CD4-positive, alpha-beta T cell (primary cell): ENCODE measurements around the gene GNG4. TPM values are rescaled to one million over a fixed set of nuclear protein-coding genes. Genes with fewer than 3 reads are reported as not detected.

Experiments
- ATAC-seq: fragments of 200-7000 bp; cut with Tn5 transposase; one replicate; pipeline ENCODE4 v1.10.0; 2022; ENCODE audit warnings: mild to moderate bottlenecking; ENCODE audit not compliant: poor library complexity
- CTCF ChIA-PET: fragments of 350-600 bp; sonication (Branson Sonifier 250); formaldehyde crosslinking; loops from one replicate; lab custom pipeline; 2021; ENCODE audit warnings: antibody characterized with exemption, inconsistent platforms; lab: Charles Lee
- POLR2A ChIA-PET: fragments of 350-600 bp; sonication (Branson Sonifier 250); formaldehyde crosslinking; loops from one replicate; lab custom pipeline; 2021; ENCODE audit warnings: antibody characterized with exemption, inconsistent platforms; lab: Charles Lee
- DNase-seq, 14 experiments: peaks; one replicate each; pipeline ENCODE4 v3.0.0-alpha.2; 2013 to 2020; ENCODE audit warnings: mixed read lengths in 2 of 14
- H3K27ac ChIP-seq, 2 donors: one replicate each; pipeline versions ENCODE4 v1.5.1 to v1.7.0; 2013; ENCODE audit warnings: low read length in 2 of 2, low read depth in 1 of 2, mild to moderate bottlenecking in 1 of 2
- H3K27me3 ChIP-seq, 2 experiments: 1 replicate in 1 of 2; 2 replicates in 1 of 2; pipeline versions ENCODE4 v1.6.1 to v1.7.0; 2013; ENCODE audit warnings: low read length in 2 of 2, control low read depth in 1 of 2, mild to moderate bottlenecking in 1 of 2, moderate library complexity in 1 of 2; ENCODE audit not compliant: insufficient read depth in 2 of 2, control insufficient read depth in 1 of 2
- H3K36me3 ChIP-seq: one replicate; pipeline ENCODE4 v1.6.1; 2013; ENCODE audit warnings: low read length, control low read depth; ENCODE audit not compliant: insufficient read depth
- H3K4me1 ChIP-seq: one replicate; pipeline ENCODE4 v1.6.1; 2013; ENCODE audit warnings: low read length, control low read depth; ENCODE audit not compliant: insufficient read depth
- H3K4me3 ChIP-seq: one replicate; pipeline ENCODE4 v1.5.1; 2013; ENCODE audit warnings: mild to moderate bottlenecking, low read length, moderate library complexity
- H3K9me3 ChIP-seq, 2 experiments: 1 replicate in 1 of 2; 2 replicates in 1 of 2; pipeline versions ENCODE4 v1.6.1 to v1.7.0; 2013; ENCODE audit warnings: low read length in 2 of 2, mild to moderate bottlenecking in 2 of 2, control low read depth in 1 of 2, moderate library complexity in 1 of 2; ENCODE audit not compliant: control insufficient read depth in 1 of 2, insufficient read depth in 1 of 2
- H3K27ac Mint-ChIP-seq: one replicate; pipeline ENCODE4 v1.8.0; 2020; ENCODE audit warnings: mixed read lengths
- H3K27me3 Mint-ChIP-seq: one replicate; pipeline ENCODE4 v1.8.0; 2021; ENCODE audit warnings: mixed read lengths
- H3K36me3 Mint-ChIP-seq: one replicate; pipeline ENCODE4 v1.8.0; 2021; ENCODE audit warnings: low read depth, mixed read lengths
- H3K4me1 Mint-ChIP-seq: one replicate; pipeline ENCODE4 v1.8.0; 2021; ENCODE audit warnings: low read depth, mixed read lengths
- H3K4me3 Mint-ChIP-seq: one replicate; pipeline ENCODE4 v1.8.0; 2020; ENCODE audit warnings: mild to moderate bottlenecking, mixed read lengths
- H3K9me3 Mint-ChIP-seq: one replicate; pipeline ENCODE4 v1.8.0; 2020; ENCODE audit warnings: mixed read lengths
- CTCF ChIP-seq: fragments of 200-600 bp; IDR thresholded peaks from one replicate; pipeline ENCODE4 v1.8.0; 2022; ENCODE audit warnings: antibody characterized with exemption, mild to moderate bottlenecking
- intact Hi-C, 2 experiments: fragments of 100-400 bp; cut with DNase I in 1 of 2; cut with micrococcal nuclease in 1 of 2; formaldehyde crosslinking; loops; one replicate each; pipeline versions ENCODE4 v1.15.1 to v1.9.0; 2023 to 2025; cut with DNase I, micrococcal nuclease
- total RNA-seq, 174 experiments: library from RNA in 2 of 174; stranded (reverse) in 2 of 174; gene quantifications; one replicate each; pipeline ENCODE4 v1.2.3 and lab custom pipeline; 2021 to 2026

GNG4 gene
- total RNA-seq, 2 experiments from 2014 or later = not detected

GRCh38 chr1:235617808-235618207 is 31.8 kb downstream of the GNG4 start:
- H3K27me3 Mint-ChIP-seq = no peaks in the 10 kb centered on the region
- intact Hi-C loops = no loop called here
- Histone ChIP-seq H3K4me1 (no peaks in the 10 kb centered on the region), H3K36me3 (no peaks in the 10 kb centered on the region), H3K4me3 (no peak overlapping the region), H3K27ac (no peak overlapping the region), H3K27me3 (no peaks in the 10 kb centered on the region), H3K9me3 (no peaks in the 10 kb centered on the region)
- DNase-seq = no peak
- H3K36me3 Mint-ChIP-seq = no peaks in the 10 kb centered on the region
- H3K4me3 Mint-ChIP-seq = no peak overlapping the region
- ATAC-seq = no peak
- H3K9me3 Mint-ChIP-seq = no peaks in the 10 kb centered on the region
- ChIA-PET CTCF (no interaction called here), POLR2A (no interaction called here)
- H3K27ac Mint-ChIP-seq = no peak overlapping the region
- no peak for TF ChIP-seq CTCF
- no peaks in the 10 kb centered on the region for H3K4me1 Mint-ChIP-seq

GRCh38 chr1:235617140-235617539 is 32.4 kb downstream of the GNG4 start:
- intact Hi-C loops = no loop called here

GRCh38 chr1:235614442-235614954 is 35.1 kb downstream of the GNG4 start:
- no peak overlapping the region for H3K27ac ChIP-seq
- no peaks in the 10 kb centered on the region for H3K27me3 ChIP-seq
- TF ChIP-seq CTCF = no peak
- no peaks in the 10 kb centered on the region for H3K36me3 Mint-ChIP-seq
- H3K4me1 Mint-ChIP-seq = no peaks in the 10 kb centered on the region
- DNase-seq = no peak
- no peak overlapping the region for H3K4me3 Mint-ChIP-seq
- no peaks in the 10 kb centered on the region for H3K9me3 Mint-ChIP-seq
- no peak overlapping the region for H3K27ac Mint-ChIP-seq
- ATAC-seq = no peak
- H3K9me3 ChIP-seq = no peaks in the 10 kb centered on the region
- intact Hi-C loops = no loop called here
- ChIA-PET CTCF (no interaction called here), POLR2A (interaction anchor here (0.7 kb wide), 1 partner anchor 14 kb away, joined by 3 read pairs; no protein-coding TSS in a partner anchor)
- no peak overlapping the region for H3K4me3 ChIP-seq
- no peaks in the 10 kb centered on the region for H3K27me3 Mint-ChIP-seq
- no peaks in the 10 kb centered on the region for H3K36me3 ChIP-seq
- H3K4me1 ChIP-seq = no peaks in the 10 kb centered on the region

More at GRCh38 chr1:235617140-235617539, 32.4 kb downstream of the GNG4 start:
- H3K36me3 Mint-ChIP-seq = no peaks in the 10 kb centered on the region
- H3K27me3 Mint-ChIP-seq = no peaks in the 10 kb centered on the region
- ATAC-seq = no peak
- Histone ChIP-seq H3K4me1 (no peaks in the 10 kb centered on the region), H3K4me3 (no peak overlapping the region), H3K9me3 (no peaks in the 10 kb centered on the region), H3K27me3 (no peaks in the 10 kb centered on the region), H3K27ac (no peak overlapping the region), H3K36me3 (no peaks in the 10 kb centered on the region)
- no peak overlapping the region for H3K27ac Mint-ChIP-seq
- TF ChIP-seq CTCF = no peak
- no peaks in the 10 kb centered on the region for H3K9me3 Mint-ChIP-seq
- H3K4me1 Mint-ChIP-seq = no peaks in the 10 kb centered on the region
- DNase-seq = no peak
- no peak overlapping the region for H3K4me3 Mint-ChIP-seq
- ChIA-PET CTCF (no interaction called here), POLR2A (no interaction called here)
